HepG2 (cell line): ENCODE data around the gene FAM24B. TPM values are rescaled to one million over a fixed set of nuclear protein-coding genes. Genes with fewer than 3 reads are reported as not detected.

ENCODE experiments used
- FOSL1 ChIP-seq: sonication (generic); formaldehyde crosslinking; IDR thresholded peaks from 2 replicates; pipeline ENCODE4 v1.9.0; 2021; ENCODE audit warnings: missing genetic modification reagents, borderline replicate concordance
- GTF2F1 ChIP-seq: fragments of 150-350 bp; IDR thresholded peaks from 2 replicates; pipeline ENCODE4 v1.6.1; 2014; ENCODE audit warnings: low read length
- HHEX ChIP-seq: IDR thresholded peaks from 2 replicates; pipeline ENCODE4 v1.6.1; 2016; ENCODE audit warnings: control low read depth
- HNRNPLL ChIP-seq: fragments of 200-400 bp; formaldehyde crosslinking; IDR thresholded peaks from 2 replicates; pipeline ENCODE4 v1.6.1; 2017; ENCODE audit warnings: mild to moderate bottlenecking, low read depth, low read length; ENCODE audit not compliant: poor library complexity, severe bottlenecking
- HNRNPUL1 ChIP-seq: fragments of 200-400 bp; formaldehyde crosslinking; IDR thresholded peaks from 2 replicates; pipeline ENCODE4 v1.6.1; 2017; ENCODE audit warnings: low read depth, mild to moderate bottlenecking, low read length, moderate library complexity
- IKZF4 ChIP-seq: sonication (generic); formaldehyde crosslinking; IDR thresholded peaks from 2 replicates; pipeline ENCODE4 v1.5.1; 2020; ENCODE audit warnings: borderline replicate concordance, mild to moderate bottlenecking, low read depth, missing genetic modification reagents; ENCODE audit errors: not compliant biosample characterization
- KMT2A ChIP-seq: sonication (generic); formaldehyde crosslinking; IDR thresholded peaks from 2 replicates; pipeline ENCODE4 v1.4.0; 2020; ENCODE audit warnings: missing genetic modification reagents
- RAD21 ChIP-seq: fragments of 450-650 bp; formaldehyde crosslinking; IDR thresholded peaks from 2 replicates; pipeline ENCODE4 v1.5.0; 2020; ENCODE audit warnings: mild to moderate bottlenecking
- SALL2 ChIP-seq: sonication (generic); formaldehyde crosslinking; IDR thresholded peaks from 2 replicates; pipeline ENCODE4 v1.8.1; 2023; ENCODE audit warnings: mild to moderate bottlenecking, missing genetic modification reagents, inconsistent platforms
- SIN3A ChIP-seq: IDR thresholded peaks from 2 replicates; pipeline ENCODE4 v1.6.1; 2011; ENCODE audit warnings: low read depth, mild to moderate bottlenecking, control low read depth, low read length, borderline replicate concordance
- TCF7 ChIP-seq: sonication (generic); IDR thresholded peaks from 2 replicates; pipeline ENCODE4 v1.6.1; 2016; ENCODE audit warnings: antibody characterized with exemption, low read depth
- ZNF17 ChIP-seq: sonication (generic); formaldehyde crosslinking; IDR thresholded peaks from 2 replicates; pipeline ENCODE4 v1.5.0; 2020; ENCODE audit warnings: mild to moderate bottlenecking, missing genetic modification reagents
- ZNF567 ChIP-seq: sonication (generic); formaldehyde crosslinking; IDR thresholded peaks from 2 replicates; pipeline ENCODE4 v1.8.1; 2023; ENCODE audit warnings: mild to moderate bottlenecking, missing genetic modification reagents, borderline replicate concordance
- ZNF816 ChIP-seq: sonication (generic); formaldehyde crosslinking; IDR thresholded peaks from 2 replicates; pipeline ENCODE4 v1.8.0; 2022; ENCODE audit warnings: missing genetic modification reagents, mild to moderate bottlenecking, borderline replicate concordance
- polyA plus RNA-seq, 8 experiments: library from polyadenylated mRNA; depleted of rRNA in 3 of 8; stranded (reverse) in 7 of 8; unstranded in 1 of 8; fragments of >200 nt; fragmentation: Illumina TruSeq in 4 of 8; extraction: Trizol in 4 of 8; gene quantifications; 2 replicates each; pipeline versions ENCODE4 v1.2.1 to v1.2.3, GENCODE V29; 2011 to 2016; ENCODE audit warnings: low read depth in 4 of 8, missing spikeins in 1 of 8, mixed read lengths in 1 of 8; ENCODE audit not compliant: insufficient read depth in 1 of 8
- total RNA-seq, 5 experiments: library from RNA; depleted of rRNA; stranded (reverse); fragments of >200 nt; fragmentation: Illumina TruSeq; extraction: Trizol; gene quantifications; 2 replicates each; pipeline ENCODE4 v1.2.3, GENCODE V29; 2016; ENCODE audit warnings: low read depth in 1 of 5
- TF ChIP-seq, protein P1 (sequence below): sonication (generic); formaldehyde crosslinking; IDR thresholded peaks from 2 replicates; pipeline ENCODE4 v1.5.0; 2020; ENCODE audit warnings: missing genetic modification reagents
- TF ChIP-seq, protein P2 (sequence below): sonication (generic); formaldehyde crosslinking; IDR thresholded peaks from 2 replicates; pipeline ENCODE4 v1.5.1; 2020; ENCODE audit warnings: missing genetic modification reagents, mild to moderate bottlenecking, borderline replicate concordance
- TF ChIP-seq, protein P3 (sequence below): sonication (generic); formaldehyde crosslinking; IDR thresholded peaks from 2 replicates; pipeline ENCODE4 v1.4.0; 2020; ENCODE audit warnings: missing genetic modification reagents
- TF ChIP-seq, protein P4 (sequence below): sonication (generic); IDR thresholded peaks from 2 replicates; pipeline ENCODE4 v1.6.1; 2016; ENCODE audit warnings: low read depth, borderline replicate concordance
- TF ChIP-seq, protein P5 (sequence below): sonication (generic); formaldehyde crosslinking; IDR thresholded peaks from 2 replicates; pipeline ENCODE4 v1.5.1; 2020; ENCODE audit warnings: missing genetic modification reagents, mild to moderate bottlenecking, borderline replicate concordance

FAM24B gene
- total and polyA plus RNA-seq, 2 of the 13 experiments (the other 11 are each of a cell fraction or from before 2014, with no cell fraction given) = 1.9 to 3.0 TPM

DNA sequence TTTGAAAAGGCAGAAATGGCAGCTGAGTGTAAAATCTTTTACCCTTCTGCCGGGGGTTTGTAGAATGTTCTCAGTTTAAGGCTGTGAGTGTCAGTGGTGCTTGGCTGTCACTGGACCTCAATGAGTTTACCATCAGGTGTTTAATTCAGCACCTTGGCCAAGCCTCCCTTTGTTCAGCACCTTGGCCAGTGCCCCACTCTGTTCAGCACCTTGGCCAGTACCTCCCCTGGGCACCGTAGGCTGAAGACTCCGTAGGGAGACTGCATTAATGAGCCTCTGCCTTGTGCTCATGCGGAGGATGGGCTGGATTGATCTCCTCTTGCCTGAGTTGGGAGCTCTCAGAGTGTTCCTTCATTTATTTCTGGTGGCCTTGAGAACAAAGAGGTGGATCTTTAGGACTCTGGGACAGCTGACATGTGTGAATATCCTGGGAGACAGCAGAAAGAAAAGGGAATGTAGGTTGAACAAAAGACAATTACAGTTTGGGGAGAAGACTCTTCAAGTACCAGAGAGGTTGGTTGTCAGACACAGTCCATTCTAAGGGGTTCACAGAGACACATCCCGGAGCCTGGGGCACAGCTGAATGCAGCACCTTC lies 32.6 kb upstream of the FAM24B start (continued):
- TF ChIP-seq SIN3A (peak; percentile 99), HHEX (CRISPR knock-in tag) (peak; percentile 94), HNRNPUL1 (no peak), GTF2F1 (no peak), ZNF816 (CRISPR knock-in tag) (peak; percentile 99), TCF7 (no peak), SALL2 (CRISPR knock-in tag) (peak; percentile 100), ZNF17 (CRISPR knock-in tag) (peak; percentile 99), IKZF4 (CRISPR knock-in tag) (peak; percentile 100), RAD21 (CRISPR knock-in tag) (peak; percentile 34; the same call in 1 of the 2 replicates), ZNF567 (CRISPR knock-in tag) (peak; percentile 84; the same call in 1 of the 2 replicates), FOSL1 (CRISPR knock-in tag) (peak; percentile 96), KMT2A (CRISPR knock-in tag) (peak; percentile 99), HNRNPLL (no peak)
- TF ChIP-seq, protein P1, sequence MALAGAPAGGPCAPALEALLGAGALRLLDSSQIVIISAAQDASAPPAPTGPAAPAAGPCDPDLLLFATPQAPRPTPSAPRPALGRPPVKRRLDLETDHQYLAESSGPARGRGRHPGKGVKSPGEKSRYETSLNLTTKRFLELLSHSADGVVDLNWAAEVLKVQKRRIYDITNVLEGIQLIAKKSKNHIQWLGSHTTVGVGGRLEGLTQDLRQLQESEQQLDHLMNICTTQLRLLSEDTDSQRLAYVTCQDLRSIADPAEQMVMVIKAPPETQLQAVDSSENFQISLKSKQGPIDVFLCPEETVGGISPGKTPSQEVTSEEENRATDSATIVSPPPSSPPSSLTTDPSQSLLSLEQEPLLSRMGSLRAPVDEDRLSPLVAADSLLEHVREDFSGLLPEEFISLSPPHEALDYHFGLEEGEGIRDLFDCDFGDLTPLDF = peak; percentile 97
- TF ChIP-seq, protein P2, sequence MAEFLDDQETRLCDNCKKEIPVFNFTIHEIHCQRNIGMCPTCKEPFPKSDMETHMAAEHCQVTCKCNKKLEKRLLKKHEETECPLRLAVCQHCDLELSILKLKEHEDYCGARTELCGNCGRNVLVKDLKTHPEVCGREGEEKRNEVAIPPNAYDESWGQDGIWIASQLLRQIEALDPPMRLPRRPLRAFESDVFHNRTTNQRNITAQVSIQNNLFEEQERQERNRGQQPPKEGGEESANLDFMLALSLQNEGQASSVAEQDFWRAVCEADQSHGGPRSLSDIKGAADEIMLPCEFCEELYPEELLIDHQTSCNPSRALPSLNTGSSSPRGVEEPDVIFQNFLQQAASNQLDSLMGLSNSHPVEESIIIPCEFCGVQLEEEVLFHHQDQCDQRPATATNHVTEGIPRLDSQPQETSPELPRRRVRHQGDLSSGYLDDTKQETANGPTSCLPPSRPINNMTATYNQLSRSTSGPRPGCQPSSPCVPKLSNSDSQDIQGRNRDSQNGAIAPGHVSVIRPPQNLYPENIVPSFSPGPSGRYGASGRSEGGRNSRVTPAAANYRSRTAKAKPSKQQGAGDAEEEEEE = peak; percentile 99
- TF ChIP-seq, protein P3, sequence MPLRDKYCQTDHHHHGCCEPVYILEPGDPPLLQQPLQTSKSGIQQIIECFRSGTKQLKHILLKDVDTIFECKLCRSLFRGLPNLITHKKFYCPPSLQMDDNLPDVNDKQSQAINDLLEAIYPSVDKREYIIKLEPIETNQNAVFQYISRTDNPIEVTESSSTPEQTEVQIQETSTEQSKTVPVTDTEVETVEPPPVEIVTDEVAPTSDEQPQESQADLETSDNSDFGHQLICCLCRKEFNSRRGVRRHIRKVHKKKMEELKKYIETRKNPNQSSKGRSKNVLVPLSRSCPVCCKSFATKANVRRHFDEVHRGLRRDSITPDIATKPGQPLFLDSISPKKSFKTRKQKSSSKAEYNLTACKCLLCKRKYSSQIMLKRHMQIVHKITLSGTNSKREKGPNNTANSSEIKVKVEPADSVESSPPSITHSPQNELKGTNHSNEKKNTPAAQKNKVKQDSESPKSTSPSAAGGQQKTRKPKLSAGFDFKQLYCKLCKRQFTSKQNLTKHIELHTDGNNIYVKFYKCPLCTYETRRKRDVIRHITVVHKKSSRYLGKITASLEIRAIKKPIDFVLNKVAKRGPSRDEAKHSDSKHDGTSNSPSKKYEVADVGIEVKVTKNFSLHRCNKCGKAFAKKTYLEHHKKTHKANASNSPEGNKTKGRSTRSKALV (CRISPR knock-in tag) = peak; percentile 99
- TF ChIP-seq, protein P4, sequence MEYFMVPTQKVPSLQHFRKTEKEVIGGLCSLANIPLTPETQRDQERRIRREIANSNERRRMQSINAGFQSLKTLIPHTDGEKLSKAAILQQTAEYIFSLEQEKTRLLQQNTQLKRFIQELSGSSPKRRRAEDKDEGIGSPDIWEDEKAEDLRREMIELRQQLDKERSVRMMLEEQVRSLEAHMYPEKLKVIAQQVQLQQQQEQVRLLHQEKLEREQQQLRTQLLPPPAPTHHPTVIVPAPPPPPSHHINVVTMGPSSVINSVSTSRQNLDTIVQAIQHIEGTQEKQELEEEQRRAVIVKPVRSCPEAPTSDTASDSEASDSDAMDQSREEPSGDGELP = no peak
- TF ChIP-seq, protein P5, sequence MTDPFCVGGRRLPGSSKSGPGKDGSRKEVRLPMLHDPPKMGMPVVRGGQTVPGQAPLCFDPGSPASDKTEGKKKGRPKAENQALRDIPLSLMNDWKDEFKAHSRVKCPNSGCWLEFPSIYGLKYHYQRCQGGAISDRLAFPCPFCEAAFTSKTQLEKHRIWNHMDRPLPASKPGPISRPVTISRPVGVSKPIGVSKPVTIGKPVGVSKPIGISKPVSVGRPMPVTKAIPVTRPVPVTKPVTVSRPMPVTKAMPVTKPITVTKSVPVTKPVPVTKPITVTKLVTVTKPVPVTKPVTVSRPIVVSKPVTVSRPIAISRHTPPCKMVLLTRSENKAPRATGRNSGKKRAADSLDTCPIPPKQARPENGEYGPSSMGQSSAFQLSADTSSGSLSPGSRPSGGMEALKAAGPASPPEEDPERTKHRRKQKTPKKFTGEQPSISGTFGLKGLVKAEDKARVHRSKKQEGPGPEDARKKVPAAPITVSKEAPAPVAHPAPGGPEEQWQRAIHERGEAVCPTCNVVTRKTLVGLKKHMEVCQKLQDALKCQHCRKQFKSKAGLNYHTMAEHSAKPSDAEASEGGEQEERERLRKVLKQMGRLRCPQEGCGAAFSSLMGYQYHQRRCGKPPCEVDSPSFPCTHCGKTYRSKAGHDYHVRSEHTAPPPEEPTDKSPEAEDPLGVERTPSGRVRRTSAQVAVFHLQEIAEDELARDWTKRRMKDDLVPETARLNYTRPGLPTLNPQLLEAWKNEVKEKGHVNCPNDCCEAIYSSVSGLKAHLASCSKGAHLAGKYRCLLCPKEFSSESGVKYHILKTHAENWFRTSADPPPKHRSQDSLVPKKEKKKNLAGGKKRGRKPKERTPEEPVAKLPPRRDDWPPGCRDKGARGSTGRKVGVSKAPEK (CRISPR knock-in tag) = peak; percentile 93; the same call in 1 of the 2 replicates
